SK-N-SH treated with all-trans-retinoic acid at 6 μM for 48 hours (cell line): ENCODE results near the gene RAPSN.

Experiments
- BACH2 ChIP-seq: fragments of 250-450 bp; sonication (Bioruptor Pico); IDR thresholded peaks from 2 replicates; pipeline ENCODE4 v1.9.0; 2021; ENCODE audit warnings: mild to moderate bottlenecking, borderline replicate concordance
- OSR1 ChIP-seq: fragments of 250-450 bp; sonication (Bioruptor Pico); IDR thresholded peaks from 2 replicates; pipeline ENCODE4 v1.8.0; 2022; ENCODE audit warnings: moderate library complexity, mild to moderate bottlenecking, inconsistent platforms
- RARB ChIP-seq: fragments of 250-450 bp; sonication (Bioruptor Pico); IDR thresholded peaks from 2 replicates; pipeline ENCODE4 v1.8.0; 2021; ENCODE audit warnings: mild to moderate bottlenecking, moderate library complexity
- TF ChIP-seq, protein P1 (sequence below): fragments of 250-450 bp; sonication (Bioruptor Pico); IDR thresholded peaks from 2 replicates; pipeline ENCODE4 v1.8.0; 2021; ENCODE audit warnings: low read depth, mild to moderate bottlenecking, moderate library complexity, borderline replicate concordance
- TF ChIP-seq, protein P2 (sequence below): fragments of 250-450 bp; sonication (Bioruptor Pico); IDR thresholded peaks from 2 replicates; pipeline ENCODE4 v1.8.0; 2020; ENCODE audit warnings: mild to moderate bottlenecking, moderate library complexity, borderline replicate concordance
- TF ChIP-seq, protein P3 (sequence below): fragments of 250-450 bp; sonication (Bioruptor Pico); IDR thresholded peaks from 2 replicates; pipeline ENCODE4 v1.5.1; 2020; ENCODE audit warnings: low read depth, mild to moderate bottlenecking, moderate library complexity

DNA sequence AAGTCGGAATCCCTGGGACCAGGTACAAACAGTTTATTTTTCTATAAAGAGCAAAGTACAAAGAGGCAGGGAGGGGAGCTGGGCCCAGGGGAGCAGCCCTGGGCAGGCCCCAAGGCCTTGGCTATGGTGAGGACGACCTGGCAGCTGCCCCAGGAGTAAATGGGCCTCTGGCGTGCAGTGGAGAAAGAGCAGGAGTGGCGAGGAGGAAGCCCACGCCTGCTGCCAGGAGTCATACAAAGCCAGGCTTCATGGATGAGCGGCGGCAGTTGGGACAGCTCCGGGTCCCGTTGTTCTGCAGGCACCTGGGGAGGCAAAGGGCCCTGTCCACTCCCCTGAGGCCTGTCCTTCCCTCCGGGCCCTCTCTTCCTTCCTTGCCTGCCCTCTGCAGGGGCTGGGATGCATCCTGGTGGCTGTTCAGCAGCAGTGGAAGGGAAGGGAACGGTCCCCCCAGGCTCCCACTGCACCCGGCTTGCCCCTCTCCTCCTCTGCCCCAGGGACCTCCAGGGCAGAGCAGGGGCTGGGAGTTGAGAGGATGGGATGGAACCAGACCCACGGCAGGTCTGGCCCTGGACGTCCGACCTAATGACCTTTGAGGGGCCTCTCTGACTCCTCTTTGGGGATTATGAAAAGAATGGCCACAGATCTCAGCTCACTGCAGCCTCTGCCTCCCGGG, 11.1 kb downstream of the RAPSN start:
- TF ChIP-seq BACH2 (no peak), OSR1 (CRISPR knock-in tag) (no peak), RARB (CRISPR knock-in tag) (no peak)
- TF ChIP-seq, protein P1, sequence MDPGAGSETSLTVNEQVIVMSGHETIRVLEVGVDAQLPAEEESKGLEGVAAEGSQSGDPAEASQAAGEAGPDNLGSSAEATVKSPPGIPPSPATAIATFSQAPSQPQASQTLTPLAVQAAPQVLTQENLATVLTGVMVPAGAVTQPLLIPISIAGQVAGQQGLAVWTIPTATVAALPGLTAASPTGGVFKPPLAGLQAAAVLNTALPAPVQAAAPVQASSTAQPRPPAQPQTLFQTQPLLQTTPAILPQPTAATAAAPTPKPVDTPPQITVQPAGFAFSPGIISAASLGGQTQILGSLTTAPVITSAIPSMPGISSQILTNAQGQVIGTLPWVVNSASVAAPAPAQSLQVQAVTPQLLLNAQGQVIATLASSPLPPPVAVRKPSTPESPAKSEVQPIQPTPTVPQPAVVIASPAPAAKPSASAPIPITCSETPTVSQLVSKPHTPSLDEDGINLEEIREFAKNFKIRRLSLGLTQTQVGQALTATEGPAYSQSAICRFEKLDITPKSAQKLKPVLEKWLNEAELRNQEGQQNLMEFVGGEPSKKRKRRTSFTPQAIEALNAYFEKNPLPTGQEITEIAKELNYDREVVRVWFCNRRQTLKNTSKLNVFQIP (CRISPR knock-in tag), result no peak
- TF ChIP-seq, protein P2, sequence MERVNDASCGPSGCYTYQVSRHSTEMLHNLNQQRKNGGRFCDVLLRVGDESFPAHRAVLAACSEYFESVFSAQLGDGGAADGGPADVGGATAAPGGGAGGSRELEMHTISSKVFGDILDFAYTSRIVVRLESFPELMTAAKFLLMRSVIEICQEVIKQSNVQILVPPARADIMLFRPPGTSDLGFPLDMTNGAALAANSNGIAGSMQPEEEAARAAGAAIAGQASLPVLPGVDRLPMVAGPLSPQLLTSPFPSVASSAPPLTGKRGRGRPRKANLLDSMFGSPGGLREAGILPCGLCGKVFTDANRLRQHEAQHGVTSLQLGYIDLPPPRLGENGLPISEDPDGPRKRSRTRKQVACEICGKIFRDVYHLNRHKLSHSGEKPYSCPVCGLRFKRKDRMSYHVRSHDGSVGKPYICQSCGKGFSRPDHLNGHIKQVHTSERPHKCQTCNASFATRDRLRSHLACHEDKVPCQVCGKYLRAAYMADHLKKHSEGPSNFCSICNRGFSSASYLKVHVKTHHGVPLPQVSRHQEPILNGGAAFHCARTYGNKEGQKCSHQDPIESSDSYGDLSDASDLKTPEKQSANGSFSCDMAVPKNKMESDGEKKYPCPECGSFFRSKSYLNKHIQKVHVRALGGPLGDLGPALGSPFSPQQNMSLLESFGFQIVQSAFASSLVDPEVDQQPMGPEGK, result no peak
- TF ChIP-seq, protein P3, sequence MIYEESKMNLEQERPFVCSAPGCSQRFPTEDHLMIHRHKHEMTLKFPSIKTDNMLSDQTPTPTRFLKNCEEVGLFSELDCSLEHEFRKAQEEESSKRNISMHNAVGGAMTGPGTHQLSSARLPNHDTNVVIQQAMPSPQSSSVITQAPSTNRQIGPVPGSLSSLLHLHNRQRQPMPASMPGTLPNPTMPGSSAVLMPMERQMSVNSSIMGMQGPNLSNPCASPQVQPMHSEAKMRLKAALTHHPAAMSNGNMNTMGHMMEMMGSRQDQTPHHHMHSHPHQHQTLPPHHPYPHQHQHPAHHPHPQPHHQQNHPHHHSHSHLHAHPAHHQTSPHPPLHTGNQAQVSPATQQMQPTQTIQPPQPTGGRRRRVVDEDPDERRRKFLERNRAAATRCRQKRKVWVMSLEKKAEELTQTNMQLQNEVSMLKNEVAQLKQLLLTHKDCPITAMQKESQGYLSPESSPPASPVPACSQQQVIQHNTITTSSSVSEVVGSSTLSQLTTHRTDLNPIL (CRISPR knock-in tag), result no peak
